Breast epithelium (tissue), 4 donors: Measurements from ENCODE around the gene SOST. TPM values are rescaled to one million over a fixed set of nuclear protein-coding genes. Genes with fewer than 3 reads are reported as not detected.

Experiments used
- DNase-seq, 2 donors: peaks; one replicate each; pipeline ENCODE4 v3.0.0-alpha.2; 2019; ENCODE audit warnings: low spot score in 2 of 2
- H3K27ac ChIP-seq, 2 donors: fragments of 200-600 bp; sonication (generic) in 1 of 2; one replicate each; pipeline ENCODE4 v1.5.1; 2016 to 2019; ENCODE audit warnings: mild to moderate bottlenecking in 1 of 2
- H3K27me3 ChIP-seq, 2 donors: fragments of 200-600 bp; sonication (generic) in 1 of 2; one replicate each; pipeline versions ENCODE4 v1.5.1 to v1.6.0; 2017 to 2019; ENCODE audit warnings: control low read depth in 1 of 2, mild to moderate bottlenecking in 1 of 2
- H3K36me3 ChIP-seq: fragments of 200-600 bp; one replicate; pipeline ENCODE4 v1.5.1; 2019
- H3K4me1 ChIP-seq, 2 donors: fragments of 200-600 bp; sonication (generic); one replicate each; pipeline ENCODE4 v1.5.1; 2016 to 2019; ENCODE audit warnings: control low read depth in 1 of 2
- H3K4me3 ChIP-seq, 3 donors: fragments of 200-600 bp; sonication (generic); 1 replicate in 2 of 3; 2 replicates in 1 of 3; pipeline ENCODE4 v1.5.1; 2016 to 2019; ENCODE audit warnings: mild to moderate bottlenecking in 3 of 3, moderate library complexity in 2 of 3
- H3K9me3 ChIP-seq, 2 donors: fragments of 200-600 bp; sonication (generic) in 1 of 2; one replicate each; pipeline ENCODE4 v1.5.1; 2016 to 2019; ENCODE audit warnings: control low read depth in 1 of 2
- POLR2A ChIP-seq: fragments of 450-650 bp; IDR thresholded peaks from one replicate; pipeline ENCODE4 v1.6.1; 2016; ENCODE audit warnings: antibody characterized with exemption, mild to moderate bottlenecking, moderate library complexity
- POLR2AphosphoS5 ChIP-seq, 3 donors: sonication (generic); formaldehyde crosslinking; IDR thresholded peaks; one replicate each; pipeline ENCODE4 v1.6.1; 2017; ENCODE audit warnings: antibody characterized with exemption in 3 of 3
- intact Hi-C: fragments of 100-400 bp; cut with DNase I; formaldehyde crosslinking; loops from one replicate; pipeline ENCODE4 v1.15.1; 2023; ENCODE audit warnings: low total_unique reads
- total RNA-seq, 3 donors: library from RNA; depleted of rRNA; stranded (reverse); fragments of >200 nt; gene quantifications; one replicate each; pipeline ENCODE4 v1.1.0, GENCODE V29; 2016
- TF ChIP-seq, protein P1 (sequence below), 3 donors: fragments of 450-650 bp; IDR thresholded peaks; one replicate each; pipeline ENCODE4 v1.5.1; 2016 to 2017; ENCODE audit warnings: antibody characterized with exemption in 3 of 3, mild to moderate bottlenecking in 3 of 3, moderate library complexity in 3 of 3

SOST gene
- total RNA-seq, 3 donors from 2014 or later: not detected

DNA sequence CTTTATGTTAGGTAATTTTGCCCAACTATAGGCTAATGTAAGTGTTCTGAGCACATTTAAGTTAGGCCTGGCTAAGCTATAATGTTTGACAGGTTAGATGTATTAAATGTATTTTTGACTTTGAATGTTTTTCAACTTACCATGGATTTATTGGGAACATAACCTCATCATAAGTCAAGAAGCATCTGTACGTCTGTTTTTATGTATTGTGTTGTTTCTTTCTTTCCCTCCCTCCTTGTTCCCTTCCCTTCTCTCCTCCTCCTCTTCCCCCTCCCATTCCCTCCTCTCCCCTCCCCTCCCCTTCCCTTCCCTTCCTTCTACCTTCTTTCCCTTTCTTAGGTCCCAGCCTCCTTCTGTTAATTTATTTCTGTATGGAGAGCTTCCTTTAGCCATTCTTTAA is 30.9 kb upstream of the SOST start:
- no peak for DNase-seq
- H3K4me1 ChIP-seq: no peaks in the 10 kb centered on the region
- no peak overlapping the region for H3K27ac ChIP-seq
- H3K27me3 ChIP-seq: no peaks in the 10 kb centered on the region
- H3K36me3 ChIP-seq: no peaks in the 10 kb centered on the region
- TF ChIP-seq POLR2A (no peak), POLR2AphosphoS5 (IDR thresholded peaks at IDR 0.05) (no peak)
- TF ChIP-seq, protein P1, sequence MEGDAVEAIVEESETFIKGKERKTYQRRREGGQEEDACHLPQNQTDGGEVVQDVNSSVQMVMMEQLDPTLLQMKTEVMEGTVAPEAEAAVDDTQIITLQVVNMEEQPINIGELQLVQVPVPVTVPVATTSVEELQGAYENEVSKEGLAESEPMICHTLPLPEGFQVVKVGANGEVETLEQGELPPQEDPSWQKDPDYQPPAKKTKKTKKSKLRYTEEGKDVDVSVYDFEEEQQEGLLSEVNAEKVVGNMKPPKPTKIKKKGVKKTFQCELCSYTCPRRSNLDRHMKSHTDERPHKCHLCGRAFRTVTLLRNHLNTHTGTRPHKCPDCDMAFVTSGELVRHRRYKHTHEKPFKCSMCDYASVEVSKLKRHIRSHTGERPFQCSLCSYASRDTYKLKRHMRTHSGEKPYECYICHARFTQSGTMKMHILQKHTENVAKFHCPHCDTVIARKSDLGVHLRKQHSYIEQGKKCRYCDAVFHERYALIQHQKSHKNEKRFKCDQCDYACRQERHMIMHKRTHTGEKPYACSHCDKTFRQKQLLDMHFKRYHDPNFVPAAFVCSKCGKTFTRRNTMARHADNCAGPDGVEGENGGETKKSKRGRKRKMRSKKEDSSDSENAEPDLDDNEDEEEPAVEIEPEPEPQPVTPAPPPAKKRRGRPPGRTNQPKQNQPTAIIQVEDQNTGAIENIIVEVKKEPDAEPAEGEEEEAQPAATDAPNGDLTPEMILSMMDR (IDR thresholded peaks at IDR 0.05): no peak
- no peak overlapping the region for H3K4me3 ChIP-seq
- H3K9me3 ChIP-seq: no peaks in the 10 kb centered on the region
- intact Hi-C loops: no loop called here

DNA sequence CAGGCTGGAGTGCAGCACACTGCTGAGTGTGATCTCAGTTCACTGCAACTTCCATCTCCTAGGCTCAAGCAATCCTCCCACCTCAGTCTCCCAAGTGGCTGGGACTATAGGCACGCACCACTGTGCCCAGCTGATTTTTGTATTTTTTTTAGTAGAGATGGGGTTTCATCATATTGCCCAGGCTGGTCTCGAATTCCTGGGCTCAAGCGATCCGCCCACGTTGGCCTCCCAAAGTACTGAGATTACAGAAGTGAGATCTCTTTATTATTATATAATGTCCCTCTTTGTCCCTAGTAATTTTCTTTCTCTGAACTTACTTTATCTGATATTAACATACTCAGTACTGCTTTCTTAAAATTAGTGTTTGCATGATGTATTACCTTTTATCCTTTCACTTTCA is 29.9 kb upstream of the SOST start:
- Histone ChIP-seq H3K9me3 (no peaks in the 10 kb centered on the region), H3K36me3 (no peaks in the 10 kb centered on the region), H3K4me3 (no peak overlapping the region), H3K4me1 (no peaks in the 10 kb centered on the region), H3K27me3 (no peaks in the 10 kb centered on the region), H3K27ac (no peak overlapping the region)
- TF ChIP-seq POLR2A (no peak), POLR2AphosphoS5 (IDR thresholded peaks at IDR 0.05) (no peak)
- TF ChIP-seq, protein P1 (IDR thresholded peaks at IDR 0.05): no peak
- no peak for DNase-seq
- intact Hi-C loops: no loop called here

DNA sequence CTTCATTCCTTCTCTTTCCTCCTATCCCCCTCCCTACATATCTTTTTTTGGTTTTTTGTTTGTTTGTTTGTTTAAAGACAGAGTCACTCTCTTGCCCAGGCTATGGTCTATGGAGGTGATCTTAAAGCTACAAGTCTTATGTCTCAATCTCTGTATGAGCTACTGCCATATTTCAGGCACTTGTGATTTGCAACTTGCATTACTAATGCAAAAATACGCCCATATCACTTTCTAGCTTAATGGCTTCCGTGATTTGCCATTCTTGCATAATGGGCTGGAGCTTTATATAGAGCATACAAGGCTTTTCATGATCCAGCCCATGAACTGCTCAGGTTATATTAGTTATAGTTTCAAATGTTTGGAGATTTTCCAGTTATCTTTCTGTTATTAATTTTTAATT is 29.1 kb upstream of the SOST start:
- no peak for DNase-seq
- H3K36me3 ChIP-seq: no peaks in the 10 kb centered on the region
- TF ChIP-seq POLR2AphosphoS5 (IDR thresholded peaks at IDR 0.05): no peak
- no peak for TF ChIP-seq POLR2A
- TF ChIP-seq, protein P1 (IDR thresholded peaks at IDR 0.05): no peak
- intact Hi-C loops: no loop called here
- H3K4me3 ChIP-seq: no peak overlapping the region
- H3K4me1 ChIP-seq: no peaks in the 10 kb centered on the region
- no peaks in the 10 kb centered on the region for H3K9me3 ChIP-seq
- H3K27ac ChIP-seq: no peak overlapping the region
- H3K27me3 ChIP-seq: no peaks in the 10 kb centered on the region

DNA sequence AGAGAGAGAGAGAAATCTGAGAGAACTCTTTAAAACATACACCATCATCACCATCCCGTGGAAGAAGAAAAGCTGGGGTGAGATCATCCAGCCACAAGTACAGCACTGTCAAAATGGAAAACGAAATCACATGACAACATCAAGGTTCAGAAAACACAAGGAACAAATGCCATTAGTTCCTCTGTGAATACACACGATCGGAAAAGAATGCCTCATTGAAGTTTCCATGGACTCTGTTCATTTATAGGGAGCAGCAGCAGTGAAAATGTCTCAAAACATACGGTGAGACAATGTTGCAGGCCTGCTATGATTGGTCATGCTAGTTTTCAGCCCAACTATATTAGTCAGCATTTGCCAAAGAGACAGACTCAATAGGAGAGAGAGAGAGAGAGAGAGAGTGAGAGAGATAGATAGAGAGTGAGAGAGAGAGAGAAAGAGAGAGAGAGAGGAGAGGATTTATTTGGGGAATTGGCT is 26.1 kb upstream of the SOST start:
- H3K4me1 ChIP-seq: no peaks in the 10 kb centered on the region
- H3K4me3 ChIP-seq: no peak overlapping the region
- no peak for DNase-seq
- intact Hi-C loops: no loop called here
- H3K27me3 ChIP-seq: no peaks in the 10 kb centered on the region
- no peak overlapping the region for H3K27ac ChIP-seq
- no peaks in the 10 kb centered on the region for H3K36me3 ChIP-seq
- no peak for TF ChIP-seq POLR2AphosphoS5 (IDR thresholded peaks at IDR 0.05)
- TF ChIP-seq, protein P1 (IDR thresholded peaks at IDR 0.05): no peak
- H3K9me3 ChIP-seq: no peaks in the 10 kb centered on the region

DNA sequence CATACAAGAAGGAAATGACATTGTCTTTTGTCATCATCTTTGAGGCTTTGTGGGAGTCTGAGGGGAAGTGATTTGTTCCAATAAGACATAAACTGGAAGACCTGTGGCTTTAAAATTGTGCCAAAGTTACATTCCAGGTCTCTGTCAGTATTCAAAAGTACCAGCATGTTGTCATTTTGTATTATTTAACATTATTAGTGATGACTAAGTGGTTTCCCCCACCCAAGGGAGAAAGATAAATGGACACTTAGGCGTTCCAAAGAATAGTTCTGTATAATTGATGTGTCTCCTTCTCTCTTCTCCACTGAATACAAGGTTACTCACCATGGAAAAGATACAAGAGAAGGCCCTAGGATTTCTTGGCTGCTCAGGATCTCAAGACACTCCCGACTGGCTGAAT is 25.5 kb upstream of the SOST start:
- no peaks in the 10 kb centered on the region for H3K4me1 ChIP-seq
- H3K27ac ChIP-seq: no peak overlapping the region
- no peak for TF ChIP-seq POLR2AphosphoS5 (IDR thresholded peaks at IDR 0.05)
- TF ChIP-seq POLR2A: no peak
- TF ChIP-seq, protein P1 (IDR thresholded peaks at IDR 0.05): no peak
- no peak overlapping the region for H3K4me3 ChIP-seq
- no peaks in the 10 kb centered on the region for H3K27me3 ChIP-seq
- no peaks in the 10 kb centered on the region for H3K36me3 ChIP-seq
- intact Hi-C loops: no loop called here
- DNase-seq: no peak
- no peaks in the 10 kb centered on the region for H3K9me3 ChIP-seq
